Endothelial cell of umbilical vein (primary cell): Measurements from ENCODE around the gene EPS8. TPM values are rescaled to one million over a fixed set of nuclear protein-coding genes. Genes with fewer than 3 reads are reported as not detected.

Experiments used
- BruUV-seq: library from RNA; stranded (reverse); fragments of 400-500 nt; replicated peaks from 2 replicates; lab custom pipeline; 2021; lab: Mats Ljungman, UMichigan
- CTCF ChIA-PET: fragments of 300-600, 350-600 bp; sonication (Branson Sonifier 250); formaldehyde crosslinking; loops from one replicate; lab custom pipeline; 2021; ENCODE audit warnings: antibody characterized with exemption, inconsistent platforms; lab: Charles Lee
- POLR2A ChIA-PET: fragments of 300-600, 350-600 bp; sonication (Branson Sonifier 250); formaldehyde crosslinking; loops from one replicate; lab custom pipeline; 2021; ENCODE audit warnings: antibody characterized with exemption, inconsistent platforms; lab: Charles Lee
- DNase-seq: peaks from one replicate; pipeline ENCODE4 v3.0.0-alpha.2; 2011; ENCODE audit warnings: low read depth, low spot score
- FAIRE-seq: peaks from 2 replicates; lab custom pipeline; 2011; peaks lifted over from hg19 to GRCh38; lab: Jason Lieb, UNC
- H2AFZ ChIP-seq: 2 replicates; pipeline ENCODE4 v1.6.0; 2012; ENCODE audit warnings: low read depth, low read length, control low read depth, inconsistent platforms
- H3K27ac ChIP-seq: 2 replicates; pipeline ENCODE4 v1.5.1; 2011; ENCODE audit warnings: low read depth, mild to moderate bottlenecking, control low read depth, low read length, moderate library complexity; ENCODE audit not compliant: insufficient read depth
- H3K27me3 ChIP-seq, 2 experiments: 2 replicates each; pipeline versions ENCODE4 v1.6.0 to v1.6.1; 2011; ENCODE audit warnings: low read length in 2 of 2, mixed read lengths in 1 of 2; ENCODE audit not compliant: control insufficient read depth in 2 of 2, insufficient read depth in 2 of 2
- H3K36me3 ChIP-seq, 2 experiments: 2 replicates in 1 of 2; 3 replicates in 1 of 2; pipeline ENCODE4 v1.5.1; 2011; ENCODE audit warnings: low read length in 2 of 2, mild to moderate bottlenecking in 1 of 2, moderate library complexity in 1 of 2; ENCODE audit not compliant: control insufficient read depth in 2 of 2, insufficient read depth in 2 of 2; ENCODE audit errors: extremely low read depth in 1 of 2
- H3K4me1 ChIP-seq: 3 replicates; pipeline ENCODE4 v1.5.1; 2011; ENCODE audit warnings: mild to moderate bottlenecking, low read length; ENCODE audit not compliant: control insufficient read depth, insufficient read depth; ENCODE audit errors: extremely low read depth
- H3K4me2 ChIP-seq: 2 replicates; pipeline ENCODE4 v1.6.1; 2011; ENCODE audit warnings: low read length, control low read depth, mixed read lengths; ENCODE audit not compliant: insufficient read depth
- H3K4me3 ChIP-seq, 3 experiments: fragments of 200-600 bp in 1 of 3; sonication (generic), shearing (Covaris generic) in 1 of 3; replicated peaks in 1 of 3; 2 replicates each; pipeline ENCODE4 v1.5.1; 2011 to 2016; ENCODE audit warnings: control low read depth in 3 of 3, low read length in 3 of 3, mild to moderate bottlenecking in 2 of 3, inconsistent platforms in 1 of 3, low read depth in 1 of 3, moderate library complexity in 1 of 3; ENCODE audit not compliant: insufficient read depth in 1 of 3
- H3K79me2 ChIP-seq: 2 replicates; pipeline ENCODE4 v1.6.0; 2012; ENCODE audit warnings: low read length, inconsistent platforms; ENCODE audit not compliant: control insufficient read depth, insufficient read depth
- H3K9ac ChIP-seq: replicated peaks from 2 replicates; pipeline ENCODE3; 2011; ENCODE audit warnings: low read length, control low read depth; ENCODE audit not compliant: insufficient read depth; ENCODE audit errors: extremely low read depth
- H3K9me1 ChIP-seq: replicated peaks from 3 replicates; pipeline ENCODE4 v1.6.0; 2011; ENCODE audit warnings: mild to moderate bottlenecking, low read length; ENCODE audit not compliant: control insufficient read depth, insufficient read depth; ENCODE audit errors: extremely low read depth
- H3K9me3 ChIP-seq: replicated peaks from 2 replicates; pipeline ENCODE4 v1.5.1; 2012; ENCODE audit warnings: low read length, inconsistent platforms; ENCODE audit not compliant: control insufficient read depth, insufficient read depth
- H4K20me1 ChIP-seq: replicated peaks from 2 replicates; pipeline ENCODE3; 2011; ENCODE audit warnings: mild to moderate bottlenecking, low read length; ENCODE audit not compliant: control insufficient read depth, insufficient read depth; ENCODE audit errors: extremely low read depth
- EZH2 ChIP-seq: IDR thresholded peaks from 2 replicates; pipeline ENCODE4 v1.6.1; 2012; ENCODE audit warnings: borderline replicate concordance, low read depth, mild to moderate bottlenecking, moderate library complexity, low read length, inconsistent platforms; ENCODE audit not compliant: severe bottlenecking
- FOS ChIP-seq: IDR thresholded peaks from 2 replicates; pipeline ENCODE4 v1.6.1; 2011; ENCODE audit warnings: mild to moderate bottlenecking, low read length, moderate library complexity, borderline replicate concordance; ENCODE audit not compliant: insufficient read depth
- GATA2 ChIP-seq: IDR thresholded peaks from 2 replicates; pipeline ENCODE4 v1.7.0; 2011; ENCODE audit warnings: low read depth, mild to moderate bottlenecking, moderate library complexity, mixed read lengths, low read length; ENCODE audit not compliant: insufficient read length, insufficient read depth
- JUN ChIP-seq: IDR thresholded peaks from 2 replicates; pipeline ENCODE4 v1.6.1; 2011; ENCODE audit warnings: borderline replicate concordance, low read depth; ENCODE audit not compliant: insufficient read length, insufficient read depth
- MYC ChIP-seq: IDR thresholded peaks from one replicate; pipeline ENCODE4 v1.6.1; 2011; ENCODE audit warnings: mild to moderate bottlenecking, low read depth, low read length
- POLR2A ChIP-seq: IDR thresholded peaks from 2 replicates; pipeline ENCODE4 v1.6.1; 2012; ENCODE audit warnings: low read depth, mild to moderate bottlenecking, control low read depth, low read length
- POLR2AphosphoS5 ChIP-seq: IDR thresholded peaks from 2 replicates; pipeline ENCODE4 v1.6.1; 2012; ENCODE audit warnings: low read depth, mild to moderate bottlenecking, control low read depth, low read length, moderate library complexity; ENCODE audit not compliant: insufficient read depth
- dilution Hi-C: fragments of 300-500 bp; cut with MboI; formaldehyde crosslinking; loops from one replicate; pipeline ENCODE4 v1.15.0; 2019; ENCODE audit warnings: low sequenced_read_pairs; ENCODE audit not compliant: extremely low pct_ligation_motif_present
- intact Hi-C: fragments of 100-400 bp; cut with micrococcal nuclease; formaldehyde crosslinking; loops from one replicate; pipeline ENCODE4 v1.10.0; 2022
- polyA plus RNA-seq, 4 experiments: library from polyadenylated mRNA; depleted of rRNA in 3 of 4; stranded (reverse) in 3 of 4; unstranded in 1 of 4; fragments of >200 nt; gene quantifications; 2 replicates each; pipeline versions ENCODE4 v1.2.1 to v1.2.3, GENCODE V29; 2011 to 2012; ENCODE audit warnings: missing spikeins in 1 of 4
- total RNA-seq: library from RNA; stranded (reverse); gene quantifications from 2 replicates; pipeline ENCODE4 v1.2.3, GENCODE V29; 2021
- TF ChIP-seq, protein P1 (sequence below): IDR thresholded peaks from 2 replicates; pipeline ENCODE4 v1.6.1; 2011; ENCODE audit not compliant: insufficient read depth, insufficient read length
- TF ChIP-seq, protein P2 (sequence below), 2 donors: IDR thresholded peaks; 1 replicate in 1 of 2; 2 replicates in 1 of 2; pipeline ENCODE4 v1.5.1; 2011; ENCODE audit warnings: low read length in 2 of 2, mild to moderate bottlenecking in 2 of 2, moderate library complexity in 2 of 2, control low read depth in 1 of 2, inconsistent platforms in 1 of 2, low read depth in 1 of 2; ENCODE audit not compliant: insufficient read depth in 1 of 2; ENCODE audit errors: extremely low read depth in 1 of 2

Gene EPS8
- total and polyA plus RNA-seq, 2 donors (not counting 3 experiments of a cell fraction or from before 2014, with no cell fraction given), result 8.4 to 11.9 TPM

DNA sequence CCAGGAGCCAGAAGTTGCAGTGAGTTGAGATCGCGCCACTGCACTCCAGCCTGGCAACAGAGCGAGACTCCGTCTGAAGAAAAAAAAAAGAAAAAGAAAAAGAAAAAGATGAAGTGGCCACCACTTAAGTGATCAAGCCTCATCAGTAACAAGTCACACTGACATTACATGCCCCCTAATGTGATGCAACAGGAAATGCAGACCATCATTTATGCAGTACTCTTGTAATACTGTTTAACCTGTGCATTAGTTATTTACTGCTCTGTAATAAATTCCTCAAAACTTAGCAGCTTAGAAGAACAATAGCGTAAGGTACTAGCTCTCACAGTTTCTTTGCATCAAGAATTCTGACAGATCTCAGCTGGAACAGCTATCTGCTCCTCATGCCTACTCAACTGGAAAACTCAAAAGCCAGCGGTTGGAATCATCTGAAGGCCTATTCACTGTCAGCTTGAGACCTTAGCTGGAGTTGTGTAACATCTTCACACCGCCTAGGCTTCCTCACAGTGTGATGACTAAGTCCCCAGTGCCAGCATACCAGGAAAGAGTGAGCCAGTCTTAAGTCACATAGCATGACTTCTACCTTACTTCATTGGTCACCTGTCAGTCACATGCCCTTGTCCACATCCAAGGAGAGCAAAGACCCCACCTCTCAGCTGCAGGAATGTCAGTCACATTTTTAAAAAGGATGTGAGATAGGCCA, 31.5 kb downstream of the EPS8 start:
- H3K27ac ChIP-seq, result no peak overlapping the region
- H3K9me3 ChIP-seq, result no peaks in the 10 kb centered on the region
- H2AFZ ChIP-seq, result no peak overlapping the region
- POLR2A ChIA-PET, result no interaction called here
- FAIRE-seq, result no peak
- CTCF ChIA-PET, result interaction anchor here (0.6 to 1.3 kb wide), 2 partner anchors 173 to 234 kb away, joined by 3 to 4 read pairs; no protein-coding TSS in a partner anchor
- H3K4me3 ChIP-seq, result no peak overlapping the region
- H3K27me3 ChIP-seq, result no peaks in the 10 kb centered on the region
- no peak overlapping the region for H3K4me2 ChIP-seq
- DNase-seq, result no peak
- no peaks in the 10 kb centered on the region for H3K79me2 ChIP-seq
- no peak overlapping the region for H3K9ac ChIP-seq
- H4K20me1 ChIP-seq, result no peaks in the 10 kb centered on the region
- H3K4me1 ChIP-seq, result peaks cover 6% of the 10 kb centered on the region
- intact Hi-C loops, result no loop called here
- TF ChIP-seq, protein P1, sequence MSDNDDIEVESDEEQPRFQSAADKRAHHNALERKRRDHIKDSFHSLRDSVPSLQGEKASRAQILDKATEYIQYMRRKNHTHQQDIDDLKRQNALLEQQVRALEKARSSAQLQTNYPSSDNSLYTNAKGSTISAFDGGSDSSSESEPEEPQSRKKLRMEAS, result no peak
- peak; percentile 20 for TF ChIP-seq FOS
- no peaks in the 10 kb centered on the region for H3K36me3 ChIP-seq
- dilution Hi-C loops, result no loop called here
- H3K9me1 ChIP-seq, result peaks cover 2% of the 10 kb centered on the region
- BruUV-seq, result no TSS peak

DNA sequence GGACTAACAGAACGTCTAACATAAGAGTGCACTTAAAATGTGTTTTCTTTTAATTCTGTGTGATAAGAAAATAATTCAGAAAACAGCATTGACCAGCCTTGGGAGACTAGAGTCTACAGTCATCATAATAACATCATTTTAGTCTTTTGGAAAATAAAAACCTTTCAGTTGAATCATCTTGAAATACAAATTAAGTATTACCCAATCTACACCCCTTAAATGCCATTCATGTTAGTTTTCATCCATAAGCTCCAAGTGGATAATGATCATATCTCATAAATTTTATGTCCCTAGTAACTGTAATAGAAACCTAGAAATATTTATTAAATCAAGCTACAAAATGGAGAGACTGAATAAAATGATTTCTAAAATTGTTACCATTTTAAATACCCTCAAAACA, 32.4 kb downstream of the EPS8 start:
- CTCF ChIA-PET, result interaction anchor here (0.6 to 1.3 kb wide), 3 partner anchors 17 to 233 kb away, joined by 3 to 4 read pairs (median 3); no protein-coding TSS in a partner anchor
- no peak overlapping the region for H2AFZ ChIP-seq
- H3K4me2 ChIP-seq, result no peak overlapping the region
- H3K79me2 ChIP-seq, result no peaks in the 10 kb centered on the region
- H4K20me1 ChIP-seq, result no peaks in the 10 kb centered on the region
- TF ChIP-seq EZH2 (no peak), FOS (no peak), POLR2AphosphoS5 (no peak), POLR2A (no peak), JUN (no peak), GATA2 (no peak), MYC (no peak)
- TF ChIP-seq, protein P2, sequence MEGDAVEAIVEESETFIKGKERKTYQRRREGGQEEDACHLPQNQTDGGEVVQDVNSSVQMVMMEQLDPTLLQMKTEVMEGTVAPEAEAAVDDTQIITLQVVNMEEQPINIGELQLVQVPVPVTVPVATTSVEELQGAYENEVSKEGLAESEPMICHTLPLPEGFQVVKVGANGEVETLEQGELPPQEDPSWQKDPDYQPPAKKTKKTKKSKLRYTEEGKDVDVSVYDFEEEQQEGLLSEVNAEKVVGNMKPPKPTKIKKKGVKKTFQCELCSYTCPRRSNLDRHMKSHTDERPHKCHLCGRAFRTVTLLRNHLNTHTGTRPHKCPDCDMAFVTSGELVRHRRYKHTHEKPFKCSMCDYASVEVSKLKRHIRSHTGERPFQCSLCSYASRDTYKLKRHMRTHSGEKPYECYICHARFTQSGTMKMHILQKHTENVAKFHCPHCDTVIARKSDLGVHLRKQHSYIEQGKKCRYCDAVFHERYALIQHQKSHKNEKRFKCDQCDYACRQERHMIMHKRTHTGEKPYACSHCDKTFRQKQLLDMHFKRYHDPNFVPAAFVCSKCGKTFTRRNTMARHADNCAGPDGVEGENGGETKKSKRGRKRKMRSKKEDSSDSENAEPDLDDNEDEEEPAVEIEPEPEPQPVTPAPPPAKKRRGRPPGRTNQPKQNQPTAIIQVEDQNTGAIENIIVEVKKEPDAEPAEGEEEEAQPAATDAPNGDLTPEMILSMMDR (IDR thresholded peaks at IDR 0.05; ENCODE audit: extremely low read depth in 1 of 2, insufficient read depth in 1 of 2, low read depth in 1 of 2, low read length in 2 of 2), result no peak
- TF ChIP-seq, protein P1, result no peak
- intact Hi-C loops (no loop called here), dilution Hi-C loops (no loop called here)
- FAIRE-seq (no peak), DNase-seq (no peak)
- BruUV-seq, result no TSS peak
- no peaks in the 10 kb centered on the region for H3K9me3 ChIP-seq
- H3K27me3 ChIP-seq, result no peaks in the 10 kb centered on the region
- H3K4me3 ChIP-seq, result no peak overlapping the region
- POLR2A ChIA-PET, result no interaction called here
- peaks cover 2% of the 10 kb centered on the region for H3K9me1 ChIP-seq
- no peak overlapping the region for H3K27ac ChIP-seq
- H3K36me3 ChIP-seq, result no peaks in the 10 kb centered on the region
- H3K9ac ChIP-seq, result no peak overlapping the region
- H3K4me1 ChIP-seq, result peaks cover 6% of the 10 kb centered on the region
